Measurements from ENCODE around the gene ROR1.

GRCh38 chr1:63777286-63777685 is 3.5 kb downstream of the ROR1 start:
- no peak for TF ChIP-seq CTCF (IDR thresholded peaks at IDR 0.05)
- no peak for TF ChIP-seq POLR2A (IDR thresholded peaks at IDR 0.05)
- TF ChIP-seq POLR2AphosphoS5 (IDR thresholded peaks at IDR 0.05), result no peak
- no peak for TF ChIP-seq EP300 (IDR thresholded peaks at IDR 0.05)

Data from suprapubic skin (tissue), 4 donors.